Duodenal mucosa (tissue), 2 donors: ENCODE measurements around the gene MICU2.
"Not testable (repeated sequence)": the region's sequence is repeated elsewhere in the genome, so short reads cannot be mapped to it uniquely, and the experiment has no call there.

Experiments
- H3K27ac ChIP-seq: one replicate; pipeline ENCODE4 v1.7.0; 2013; ENCODE audit warnings: low read depth, low read length
- H3K27me3 ChIP-seq, 2 donors: one replicate each; pipeline ENCODE4 v1.7.0; 2013; ENCODE audit warnings: low read length in 2 of 2, control low read depth in 1 of 2; ENCODE audit not compliant: insufficient read depth in 2 of 2, control insufficient read depth in 1 of 2
- H3K36me3 ChIP-seq, 2 donors: one replicate each; pipeline ENCODE4 v1.7.0; 2013; ENCODE audit warnings: low read length in 2 of 2, control low read depth in 1 of 2; ENCODE audit not compliant: insufficient read depth in 2 of 2, control insufficient read depth in 1 of 2
- H3K4me1 ChIP-seq, 2 donors: one replicate each; pipeline ENCODE4 v1.7.0; 2013; ENCODE audit warnings: low read length in 2 of 2, control low read depth in 1 of 2; ENCODE audit not compliant: insufficient read depth in 2 of 2, control insufficient read depth in 1 of 2
- H3K4me3 ChIP-seq, 2 donors: one replicate each; pipeline ENCODE4 v1.7.0; 2013; ENCODE audit warnings: low read length in 2 of 2, low read depth in 1 of 2
- H3K9ac ChIP-seq, 2 donors: one replicate each; pipeline ENCODE4 v1.7.0; 2013; ENCODE audit warnings: low read length in 2 of 2, low read depth in 1 of 2
- H3K9me3 ChIP-seq, 2 donors: one replicate each; pipeline ENCODE4 v1.7.0; 2013; ENCODE audit warnings: low read length in 2 of 2, control low read depth in 1 of 2; ENCODE audit not compliant: control insufficient read depth in 1 of 2

The MICU2 gene

DNA sequence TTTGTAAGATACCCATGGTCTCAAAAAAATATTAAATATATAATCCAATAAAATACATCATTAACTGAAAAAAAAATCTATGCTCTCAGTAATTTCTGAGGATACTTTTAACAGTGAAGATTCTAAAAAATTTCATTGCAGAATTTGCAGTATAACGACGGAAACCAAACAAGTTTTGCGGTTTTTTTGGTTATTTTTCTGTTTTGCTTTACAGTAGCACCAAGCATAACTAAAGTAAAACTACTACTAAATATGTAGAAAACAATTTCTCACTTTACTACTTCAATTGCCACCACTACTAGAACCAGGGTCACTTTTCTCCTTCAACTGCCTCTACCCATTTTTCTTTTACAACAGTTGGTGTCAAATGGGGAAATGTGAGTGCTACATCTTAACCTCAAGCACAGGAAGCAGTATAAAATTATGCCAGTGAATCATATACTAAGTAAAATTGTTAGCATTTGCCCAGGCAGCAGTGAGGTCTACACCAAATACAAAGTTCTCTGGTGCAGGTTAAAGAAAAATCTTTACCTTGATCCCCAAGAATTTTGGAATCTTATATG, 24.1 kb downstream of the MICU2 start:
- H3K36me3 ChIP-seq: peaks cover 0 to 6% of the 10 kb centered on the region in 2 donors
- H3K4me1 ChIP-seq: no peaks in the 10 kb centered on the region
- no peak overlapping the region for H3K9ac ChIP-seq
- H3K27ac ChIP-seq: no peak overlapping the region
- no peak overlapping the region for H3K4me3 ChIP-seq
- H3K9me3 ChIP-seq: peaks cover 6 to 13% of the 10 kb centered on the region in 2 donors
- no peaks in the 10 kb centered on the region for H3K27me3 ChIP-seq

GRCh38 chr13:21578748-21579147, 25.2 kb downstream of the MICU2 start:
- Histone ChIP-seq H3K27ac (no peak overlapping the region), H3K36me3 (peaks cover 0 to 6% of the 10 kb centered on the region in 2 donors), H3K9ac (no peak overlapping the region), H3K9me3 (peaks cover 6 to 13% of the 10 kb centered on the region in 2 donors), H3K4me3 (no peak overlapping the region), H3K4me1 (no peaks in the 10 kb centered on the region), H3K27me3 (no peaks in the 10 kb centered on the region)

GRCh38 chr13:21576426-21576825, 27.5 kb downstream of the MICU2 start:
- H3K9me3 ChIP-seq: no peaks in the 10 kb centered on the region
- H3K4me1 ChIP-seq: no peaks in the 10 kb centered on the region
- no peaks in the 10 kb centered on the region for H3K27me3 ChIP-seq
- H3K36me3 ChIP-seq: no peaks in the 10 kb centered on the region
- no peak overlapping the region for H3K4me3 ChIP-seq
- no peak overlapping the region for H3K27ac ChIP-seq
- no peak overlapping the region for H3K9ac ChIP-seq

GRCh38 chr13:21573920-21574712, 29.9 kb downstream of the MICU2 start:
- H3K9ac ChIP-seq: no peak overlapping the region
- no peak overlapping the region for H3K27ac ChIP-seq
- no peak overlapping the region for H3K4me3 ChIP-seq
- H3K27me3 ChIP-seq: no peaks in the 10 kb centered on the region
- no peaks in the 10 kb centered on the region for H3K9me3 ChIP-seq
- peaks cover 0 to 8% of the 10 kb centered on the region in 2 donors for H3K4me1 ChIP-seq
- no peaks in the 10 kb centered on the region for H3K36me3 ChIP-seq

GRCh38 chr13:21569686-21570085, 34.3 kb downstream of the MICU2 start:
- H3K4me3 ChIP-seq: no peak overlapping the region

GRCh38 chr13:21568854-21569253, 35.1 kb downstream of the MICU2 start:
- Histone ChIP-seq H3K9me3 (no peaks in the 10 kb centered on the region), H3K27ac (no peak overlapping the region), H3K36me3 (peaks cover 7 to 15% of the 10 kb centered on the region in 2 donors), H3K27me3 (no peaks in the 10 kb centered on the region), H3K9ac (no peak overlapping the region), H3K4me1 (peaks cover 0 to 8% of the 10 kb centered on the region in 2 donors), H3K4me3 (no peak overlapping the region)

More at GRCh38 chr13:21569686-21570085, 34.3 kb downstream of the MICU2 start:
- H3K9me3 ChIP-seq: no peaks in the 10 kb centered on the region
- H3K27me3 ChIP-seq: no peaks in the 10 kb centered on the region
- H3K27ac ChIP-seq: no peak overlapping the region
- H3K36me3 ChIP-seq: peaks cover 5 to 7% of the 10 kb centered on the region in 2 donors
- peaks cover 0 to 8% of the 10 kb centered on the region in 2 donors for H3K4me1 ChIP-seq
- H3K9ac ChIP-seq: no peak overlapping the region

DNA sequence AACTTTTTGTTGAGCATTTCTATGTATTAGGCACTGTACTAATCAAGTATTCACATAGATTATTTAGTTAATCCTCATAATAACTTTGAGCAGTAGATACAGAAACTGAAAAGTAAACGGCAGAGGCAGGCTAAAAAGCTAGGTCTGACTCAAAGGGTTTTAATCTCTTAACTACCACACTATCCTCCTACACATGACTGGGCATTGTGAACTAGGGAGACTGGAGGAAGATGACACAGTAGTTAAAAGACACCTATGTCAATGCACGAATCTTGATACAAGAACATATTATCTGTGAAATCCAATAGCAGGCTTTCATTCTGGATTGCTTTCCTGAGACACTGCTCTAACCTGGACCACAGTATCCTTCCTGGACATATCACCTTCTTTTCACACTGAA, 36.3 kb downstream of the MICU2 start:
- no peak overlapping the region for H3K9ac ChIP-seq
- H3K4me3 ChIP-seq: no peak overlapping the region
- H3K36me3 ChIP-seq: peaks cover 7 to 18% of the 10 kb centered on the region in 2 donors
- no peak overlapping the region for H3K27ac ChIP-seq
- H3K27me3 ChIP-seq: no peaks in the 10 kb centered on the region
- no peaks in the 10 kb centered on the region for H3K9me3 ChIP-seq
- H3K4me1 ChIP-seq: peaks cover 0 to 8% of the 10 kb centered on the region in 2 donors

- Histone ChIP-seq H3K9me3 (no peaks in the 10 kb centered on the region), H3K27ac (no peak overlapping the region), H3K4me1 (no peaks in the 10 kb centered on the region), H3K36me3 (peaks cover 0 to 5% of the 10 kb centered on the region in 2 donors), H3K4me3 (no peak overlapping the region), H3K27me3 (no peaks in the 10 kb centered on the region), H3K9ac (no peak overlapping the region)
Observed at GRCh38 chr13:21557995-21558394, 46.0 kb downstream of the MICU2 start.

DNA sequence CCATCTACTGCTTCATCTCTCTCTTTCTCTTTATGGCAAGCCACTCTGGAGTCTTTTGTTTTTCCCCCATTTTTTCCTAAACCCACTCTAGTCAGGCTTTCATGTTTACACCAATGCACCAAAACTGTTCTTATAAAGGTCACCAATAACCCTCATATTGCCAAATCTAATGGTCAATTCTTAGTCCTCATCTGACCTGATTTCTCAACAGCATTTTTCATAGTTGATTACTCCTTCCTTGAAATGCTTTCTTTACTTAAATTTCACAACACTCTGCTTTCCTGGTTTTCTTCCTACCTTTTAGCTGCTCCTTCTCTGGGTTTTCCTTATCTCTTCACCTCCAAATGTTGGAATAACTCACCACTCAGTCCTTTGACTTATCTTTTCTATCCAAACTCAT, 47.9 kb downstream of the MICU2 start:
- Histone ChIP-seq H3K36me3 (peaks cover 0 to 3% of the 10 kb centered on the region in 2 donors), H3K4me3 (no peak overlapping the region), H3K9me3 (no peaks in the 10 kb centered on the region), H3K27me3 (no peaks in the 10 kb centered on the region), H3K27ac (no peak overlapping the region), H3K9ac (no peak overlapping the region), H3K4me1 (no peaks in the 10 kb centered on the region)

- H3K36me3 ChIP-seq, H3K9ac ChIP-seq, H3K27me3 ChIP-seq: not testable (repeated sequence)
Observed at GRCh38 chr13:21553261-21553660, 50.7 kb downstream of the MICU2 start.

More at GRCh38 chr13:21553261-21553660, 50.7 kb downstream of the MICU2 start:
- H3K4me3 ChIP-seq, H3K27ac ChIP-seq, H3K4me1 ChIP-seq, H3K9me3 ChIP-seq: not testable (repeated sequence)
